C4-2B (cell line): ENCODE results near the gene DUSP12.

Experiments
- ZFX ChIP-seq: fragments of 450-650 bp; IDR thresholded peaks from 2 replicates; pipeline ENCODE4 v1.6.1; 2017
- TF ChIP-seq, protein P1 (sequence below): fragments of 450-650 bp; conservative IDR thresholded peaks from 2 replicates; pipeline ENCODE4 v1.5.1; 2017; ENCODE audit warnings: mild to moderate bottlenecking

DNA sequence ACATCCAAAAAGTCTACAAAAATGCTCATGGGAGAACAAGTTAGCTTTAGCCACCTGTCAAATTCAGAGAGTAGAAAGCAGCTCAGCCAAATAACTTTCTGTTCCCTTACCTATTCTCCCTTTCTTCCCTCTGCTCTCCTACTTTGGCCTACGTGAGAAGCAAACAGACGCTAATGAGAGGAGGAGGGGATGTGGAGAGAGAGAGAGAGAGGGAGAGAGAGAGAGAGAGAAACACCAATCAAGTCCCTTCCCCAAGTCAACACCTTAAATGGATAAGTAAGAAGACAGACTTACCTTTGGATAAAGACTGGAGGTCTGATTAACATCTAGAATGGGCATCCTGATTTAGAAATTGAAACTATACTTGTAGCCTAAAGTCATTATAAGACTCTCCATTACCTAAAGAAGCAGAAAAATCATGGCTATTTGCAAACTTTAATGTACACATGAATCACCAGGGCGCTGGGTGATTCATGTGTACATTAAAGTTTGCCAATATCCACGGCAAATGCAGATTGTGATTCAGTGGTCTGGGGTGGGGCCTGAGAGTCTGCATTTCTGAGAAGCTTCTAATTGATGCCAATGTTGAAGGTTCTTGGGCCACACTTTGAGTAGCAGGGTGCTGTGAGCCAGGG, 13.1 kb upstream of the DUSP12 start:
- TF ChIP-seq, protein P1, sequence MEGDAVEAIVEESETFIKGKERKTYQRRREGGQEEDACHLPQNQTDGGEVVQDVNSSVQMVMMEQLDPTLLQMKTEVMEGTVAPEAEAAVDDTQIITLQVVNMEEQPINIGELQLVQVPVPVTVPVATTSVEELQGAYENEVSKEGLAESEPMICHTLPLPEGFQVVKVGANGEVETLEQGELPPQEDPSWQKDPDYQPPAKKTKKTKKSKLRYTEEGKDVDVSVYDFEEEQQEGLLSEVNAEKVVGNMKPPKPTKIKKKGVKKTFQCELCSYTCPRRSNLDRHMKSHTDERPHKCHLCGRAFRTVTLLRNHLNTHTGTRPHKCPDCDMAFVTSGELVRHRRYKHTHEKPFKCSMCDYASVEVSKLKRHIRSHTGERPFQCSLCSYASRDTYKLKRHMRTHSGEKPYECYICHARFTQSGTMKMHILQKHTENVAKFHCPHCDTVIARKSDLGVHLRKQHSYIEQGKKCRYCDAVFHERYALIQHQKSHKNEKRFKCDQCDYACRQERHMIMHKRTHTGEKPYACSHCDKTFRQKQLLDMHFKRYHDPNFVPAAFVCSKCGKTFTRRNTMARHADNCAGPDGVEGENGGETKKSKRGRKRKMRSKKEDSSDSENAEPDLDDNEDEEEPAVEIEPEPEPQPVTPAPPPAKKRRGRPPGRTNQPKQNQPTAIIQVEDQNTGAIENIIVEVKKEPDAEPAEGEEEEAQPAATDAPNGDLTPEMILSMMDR: no peak
- no peak for TF ChIP-seq ZFX
